ENCODE data around the gene MAP2K3.

Gene MAP2K3

DNA sequence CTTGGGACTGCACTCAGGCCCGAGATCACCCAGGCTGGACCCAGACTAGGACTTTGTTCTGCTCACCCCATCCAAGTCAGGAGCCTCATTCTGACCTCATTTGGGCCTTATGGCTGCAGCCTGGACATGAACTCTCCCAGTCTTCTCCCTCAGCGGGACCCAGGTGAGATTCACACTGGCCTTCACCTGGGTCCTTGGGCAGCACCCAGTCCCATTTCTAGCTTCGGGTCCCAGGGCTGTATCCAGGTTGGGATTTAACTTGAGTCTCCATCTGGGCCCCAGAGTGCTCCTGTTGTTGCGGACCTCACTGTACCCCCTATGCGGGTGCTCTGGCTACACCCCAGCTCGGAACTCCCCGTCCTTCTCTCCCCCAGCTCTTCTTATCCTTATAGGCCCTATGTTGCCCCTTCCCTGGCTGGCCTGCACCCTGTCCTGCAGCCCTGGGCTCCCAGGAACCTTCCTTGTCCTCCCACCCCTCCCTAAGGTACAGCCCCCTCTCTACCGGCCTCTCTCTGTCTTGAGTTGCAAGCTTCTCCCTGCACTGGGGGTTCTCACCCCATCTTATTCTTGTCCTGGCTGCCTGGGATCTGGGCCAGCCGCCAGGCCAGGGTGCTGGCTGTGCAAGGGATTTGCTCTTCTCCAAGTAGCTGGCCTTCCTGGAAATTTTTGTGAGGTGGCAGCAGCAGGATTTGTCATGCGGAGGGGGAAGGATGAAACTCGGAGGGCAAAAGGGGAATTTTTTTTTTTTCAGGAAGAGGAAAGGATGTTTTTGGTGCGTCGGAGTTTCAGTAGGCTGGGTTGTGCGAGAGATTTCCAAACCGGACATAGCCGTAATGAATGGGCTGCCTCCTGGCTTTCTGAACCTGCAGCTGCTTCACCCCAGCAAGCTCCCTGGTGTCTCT, 904 bp downstream of the MAP2K3 start:
- no peak for DNase-seq

DNA sequence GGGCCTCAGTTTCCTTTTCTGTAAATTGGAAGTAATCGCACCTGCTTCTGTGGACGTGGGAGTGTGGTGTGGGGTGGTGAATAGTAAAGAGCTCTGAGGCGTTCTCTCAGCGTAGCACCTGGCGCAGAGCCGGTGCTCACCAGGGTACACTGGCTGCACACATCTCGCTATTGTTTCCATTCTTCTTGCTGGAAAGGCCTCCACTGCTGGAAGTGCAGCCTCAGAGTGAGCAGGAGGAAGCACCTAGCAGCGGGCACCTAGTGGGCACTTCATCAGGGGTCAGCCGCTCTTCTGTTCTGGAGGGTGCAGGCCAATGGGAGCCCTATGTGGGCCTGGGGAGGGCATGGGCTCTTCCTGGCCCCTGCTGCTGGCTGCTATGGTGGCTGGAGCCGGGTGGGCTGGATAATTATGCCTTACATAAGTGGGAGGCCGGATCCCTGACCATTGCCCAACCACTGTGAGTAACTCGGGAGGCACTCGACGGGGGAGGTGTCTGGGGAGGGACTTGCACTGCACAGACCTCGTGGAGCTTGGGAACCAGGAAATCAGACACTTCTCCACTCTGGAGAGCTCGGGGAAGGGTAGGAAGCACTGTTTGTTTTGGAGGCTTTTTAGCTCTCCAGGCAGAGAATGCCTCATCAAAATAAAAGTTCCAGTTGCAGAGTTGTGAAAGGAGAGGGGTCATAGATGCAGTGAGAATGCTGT, 1.7 kb downstream of the MAP2K3 start:
- no peak for DNase-seq

DNA sequence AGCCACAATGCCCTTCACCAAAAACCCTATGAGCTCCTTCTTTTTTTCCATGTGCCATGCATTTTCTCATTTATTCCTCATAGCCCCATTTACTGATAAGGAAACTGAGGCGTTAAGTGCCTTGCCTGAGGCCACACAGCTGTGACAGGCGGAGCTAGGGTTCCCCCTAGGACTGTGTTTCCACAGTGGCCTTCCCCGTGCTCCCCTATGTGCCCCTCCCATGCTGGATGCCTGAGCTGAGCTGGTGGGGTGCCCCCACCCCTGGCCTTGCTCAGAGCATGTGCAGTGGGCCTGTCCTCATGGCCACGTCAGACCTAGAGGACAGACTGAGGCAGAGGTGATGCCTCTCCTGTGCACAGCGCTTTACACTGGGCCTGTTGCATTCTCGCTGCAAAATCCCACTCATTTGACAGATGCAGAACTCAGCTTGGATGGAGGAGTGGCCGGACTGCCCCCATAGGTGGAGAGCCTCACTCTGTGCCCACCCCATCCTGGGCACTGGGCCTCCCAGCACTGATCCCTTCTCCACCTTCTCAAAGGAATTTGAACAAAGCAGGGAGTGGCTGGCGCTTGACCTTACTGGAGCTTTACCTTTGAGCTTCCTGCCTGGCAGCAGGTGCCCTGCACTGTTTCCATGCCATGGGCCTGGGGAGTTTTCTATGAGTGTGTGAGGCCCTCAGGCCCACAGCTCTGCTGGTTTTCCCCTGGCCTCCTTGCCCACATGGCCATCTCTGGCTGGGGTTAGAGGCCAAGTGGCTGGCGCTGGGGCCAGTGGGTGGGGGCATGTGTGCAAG, 2.6 kb downstream of the MAP2K3 start:
- DNase-seq = no peak

DNA sequence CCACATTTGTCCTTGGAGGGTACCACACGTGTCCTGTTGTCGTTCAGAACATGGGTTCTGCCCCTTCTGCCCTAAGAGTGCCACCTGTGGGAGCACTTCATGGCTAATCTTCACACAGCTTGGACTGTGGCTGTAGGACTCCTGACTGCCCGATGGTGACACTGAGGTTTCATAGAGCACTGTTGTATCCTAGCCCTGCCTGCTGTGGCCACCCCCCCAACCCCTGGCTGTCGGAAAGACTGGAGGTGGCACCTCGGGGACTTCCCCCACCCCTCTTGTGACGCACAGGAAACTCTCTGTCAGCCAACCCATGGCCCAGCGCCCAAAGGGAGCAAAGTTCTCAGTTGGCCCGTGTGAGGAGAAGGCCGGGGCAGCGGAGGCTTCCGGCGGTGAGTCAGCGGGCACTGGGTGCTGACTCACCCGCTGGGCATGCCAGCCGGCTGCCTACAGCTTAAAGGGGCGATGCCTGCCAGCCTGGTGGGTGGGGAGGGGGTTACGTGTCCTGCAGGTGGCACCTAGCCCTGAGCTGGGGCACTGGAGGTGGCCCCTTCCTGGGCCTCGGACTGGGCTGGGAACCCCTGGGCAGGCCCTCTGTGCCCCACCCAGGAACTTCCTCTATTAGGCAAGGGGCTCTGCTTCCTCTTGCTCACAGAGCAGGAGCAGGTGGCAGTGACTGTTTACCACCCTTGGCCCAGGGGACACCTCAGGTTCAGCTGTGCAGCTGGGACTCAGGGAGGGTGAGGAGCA, 3.4 kb downstream of the MAP2K3 start:
- peak; percentile 76 for DNase-seq

DNA sequence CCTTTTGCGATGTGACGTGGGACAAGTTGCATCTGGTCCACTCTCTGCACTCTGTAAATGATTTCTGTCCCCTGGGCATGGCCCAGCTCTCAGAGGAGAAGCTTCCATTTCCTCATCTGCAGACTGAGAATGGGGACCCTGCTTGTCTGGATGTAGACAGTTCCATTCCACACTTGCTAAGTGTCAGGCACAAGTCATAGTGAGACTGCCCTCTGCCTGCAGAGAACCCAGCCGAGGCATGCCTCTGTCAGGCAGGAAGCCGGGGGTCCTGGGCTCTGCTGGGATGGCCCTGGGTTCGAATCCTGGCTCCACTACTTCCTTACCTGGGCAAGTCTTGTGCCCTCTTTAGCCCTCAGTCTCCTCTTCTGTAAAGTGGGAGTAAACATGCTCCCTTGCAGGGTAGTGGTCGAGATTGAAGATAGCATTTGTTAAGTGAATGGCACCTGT, 4.1 kb downstream of the MAP2K3 start:
- DNase-seq = peak; percentile 38

DNA sequence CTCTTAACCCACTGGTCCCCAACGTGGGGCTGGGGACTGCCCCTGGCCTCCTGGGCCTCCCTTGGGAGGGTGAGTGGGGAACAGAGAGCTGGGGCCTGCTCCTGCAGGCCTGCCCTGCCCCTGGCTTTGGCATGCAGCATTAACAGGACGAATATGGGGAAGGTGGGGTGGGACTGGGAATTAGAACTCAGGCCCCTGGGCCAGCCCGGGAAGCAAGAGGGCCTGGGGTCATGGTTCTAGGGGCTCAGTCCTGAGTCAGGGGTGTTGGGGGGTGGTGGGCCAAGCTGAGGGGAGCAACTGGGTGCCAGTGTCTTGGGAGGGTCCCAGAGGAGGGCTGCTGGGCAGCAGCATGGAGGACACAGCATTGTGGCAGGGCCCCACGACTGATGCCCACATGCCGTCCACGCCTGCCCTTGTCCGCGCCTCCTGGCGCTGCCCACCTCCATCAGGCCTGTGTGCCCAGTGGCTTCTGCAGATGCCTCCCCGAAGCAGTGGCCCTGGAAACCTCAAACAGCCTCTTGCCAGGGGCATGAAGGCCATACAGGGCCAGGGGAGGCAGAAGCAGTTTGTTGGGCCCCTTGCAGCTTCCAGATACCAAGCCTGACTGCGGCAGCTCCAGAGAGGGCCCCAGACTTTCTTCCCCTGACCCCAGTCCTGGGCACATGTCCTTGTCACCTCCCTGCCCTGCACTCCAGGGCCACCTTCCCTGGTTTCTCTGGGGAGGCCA, 4.8 kb downstream of the MAP2K3 start:
- DNase-seq = no peak

DNA sequence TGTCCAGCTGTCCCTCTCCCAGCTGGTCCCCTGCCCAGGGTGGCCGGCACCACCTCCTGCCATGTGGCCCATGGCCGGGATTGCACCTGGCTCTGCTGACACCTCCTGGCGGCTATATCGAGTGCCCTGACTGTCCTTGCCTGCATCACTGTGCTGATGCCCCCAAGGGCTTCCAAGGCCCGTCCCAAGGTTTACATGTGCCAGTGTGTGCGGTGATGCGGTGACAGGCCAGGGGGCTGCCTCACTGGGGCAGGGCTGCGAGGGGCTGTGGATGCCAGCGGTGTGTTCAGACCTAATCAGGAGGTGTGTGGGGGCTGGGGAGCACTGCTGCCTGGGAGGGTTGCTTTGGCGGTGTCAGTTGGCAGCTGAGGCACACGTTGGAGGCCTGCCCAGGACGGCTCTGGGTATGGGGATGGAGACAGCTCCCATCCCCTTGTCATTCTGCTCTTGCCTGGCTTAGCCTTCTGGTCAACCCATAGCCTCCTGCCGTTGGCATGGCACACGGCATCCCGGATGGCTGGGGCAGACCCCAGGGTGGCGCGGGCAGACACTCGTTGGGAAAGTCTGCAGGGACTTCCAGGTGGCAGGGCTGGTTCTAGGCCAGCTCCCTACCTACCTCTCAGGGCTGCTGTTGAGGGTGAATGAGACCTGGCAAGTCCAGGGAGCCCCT, 5.5 kb downstream of the MAP2K3 start:
- no peak for DNase-seq

DNA sequence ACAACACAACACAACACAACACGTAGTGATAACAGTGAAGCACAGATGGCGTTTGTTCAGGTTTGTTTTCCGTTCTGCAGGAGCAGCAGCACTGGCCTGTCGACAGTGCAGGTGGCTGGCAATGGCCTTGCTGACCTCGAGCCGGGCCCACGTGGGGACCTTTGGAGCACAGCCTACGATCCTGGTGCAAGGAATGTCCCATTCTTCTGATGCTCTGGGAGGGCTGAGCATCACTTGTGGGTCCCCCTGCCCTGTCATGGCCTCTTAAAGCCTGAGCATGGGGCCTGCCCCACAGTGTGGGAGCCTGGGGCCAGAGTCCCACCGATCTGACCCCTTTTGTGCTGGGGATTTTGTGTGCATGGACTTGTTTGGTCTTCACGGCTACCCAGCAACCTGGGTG, 6.8 kb downstream of the MAP2K3 start:
- no peak for DNase-seq

DNA sequence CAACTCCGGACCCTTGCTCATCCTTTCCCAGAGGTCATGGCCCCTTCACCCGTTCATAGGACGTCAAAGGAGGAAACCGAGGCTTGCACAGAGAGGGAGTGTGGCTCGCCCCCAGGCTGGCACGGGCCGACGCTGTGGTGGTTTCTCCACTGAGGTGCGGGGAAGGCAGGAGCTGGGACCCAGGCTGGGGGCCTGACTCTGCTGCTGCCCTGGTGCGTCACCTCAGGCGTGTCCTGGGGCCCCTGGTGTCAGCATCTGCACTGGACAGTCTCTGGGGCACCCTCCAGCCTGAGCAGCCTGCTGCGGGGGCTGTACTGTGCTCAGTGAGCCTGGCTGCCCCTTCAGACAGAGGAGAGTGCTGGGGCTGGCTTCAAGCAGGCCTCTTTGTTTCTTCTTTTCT, 7.4 kb downstream of the MAP2K3 start:
- DNase-seq = no peak

DNA sequence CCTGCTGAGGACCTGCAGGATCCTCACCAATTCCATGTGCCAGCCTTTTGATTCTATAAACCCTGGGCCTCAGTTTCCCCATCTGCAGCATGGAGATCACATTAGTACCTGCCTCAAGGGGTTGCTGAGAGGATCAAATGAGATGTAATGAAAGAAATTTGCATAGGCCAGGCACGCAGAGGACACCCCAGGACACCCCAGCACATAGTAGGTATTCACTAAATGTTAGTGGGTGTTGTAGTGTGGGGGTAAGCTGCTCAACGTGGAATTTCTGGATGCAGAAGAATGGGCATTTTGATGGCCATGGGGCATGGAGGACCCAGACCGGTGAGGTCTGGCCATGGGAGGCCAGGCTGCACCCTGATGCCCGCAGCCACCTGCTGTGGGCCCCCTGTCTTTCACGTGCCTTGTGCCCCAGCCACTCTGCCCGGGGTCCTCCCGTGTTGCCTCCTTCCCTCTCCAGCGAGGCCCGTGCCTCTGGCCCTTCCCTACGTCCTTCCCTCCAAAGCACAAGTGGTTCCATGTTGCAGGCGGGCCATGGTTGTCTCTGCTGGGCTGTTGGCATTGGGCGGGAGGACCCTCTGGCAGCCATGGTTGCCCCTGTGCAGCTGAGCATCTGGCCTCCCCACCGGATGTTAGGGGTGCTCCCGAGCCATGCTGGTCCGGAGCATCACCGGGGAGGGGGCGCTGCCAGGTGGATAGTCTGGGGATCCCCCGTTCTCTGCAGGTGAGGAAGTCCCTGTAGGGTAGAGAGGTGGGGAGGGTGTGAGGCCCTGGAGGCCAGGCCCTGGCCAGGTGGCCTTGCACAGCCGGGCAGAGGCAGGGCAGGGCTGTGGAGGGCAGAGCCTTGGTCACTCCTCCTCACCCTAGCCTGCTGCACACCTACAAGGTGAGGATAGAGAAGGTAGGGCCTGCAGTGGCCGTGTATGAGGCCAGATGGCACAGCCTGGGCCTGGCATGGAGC, 8.6 kb downstream of the MAP2K3 start:
- no peak for DNase-seq

DNA sequence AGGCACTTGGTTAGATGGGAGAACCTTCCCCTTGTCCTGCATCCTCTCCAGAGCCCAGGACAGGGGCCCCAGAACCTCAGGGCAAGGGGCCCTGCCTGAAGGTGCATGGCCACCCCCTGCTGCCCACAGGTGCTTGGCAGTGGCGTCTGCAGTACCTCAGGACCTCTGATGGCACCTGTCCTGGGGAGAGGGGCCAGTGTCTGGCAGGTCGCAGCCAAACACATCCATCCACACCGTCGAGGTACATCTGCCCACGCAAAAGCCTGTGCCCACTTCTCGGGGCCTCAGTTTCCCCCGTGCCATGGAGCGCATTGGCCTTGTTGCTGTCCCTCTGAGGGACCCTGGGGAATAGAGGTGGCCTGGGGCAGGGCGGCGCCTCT, 9.3 kb downstream of the MAP2K3 start:
- DNase-seq = no peak

DNA sequence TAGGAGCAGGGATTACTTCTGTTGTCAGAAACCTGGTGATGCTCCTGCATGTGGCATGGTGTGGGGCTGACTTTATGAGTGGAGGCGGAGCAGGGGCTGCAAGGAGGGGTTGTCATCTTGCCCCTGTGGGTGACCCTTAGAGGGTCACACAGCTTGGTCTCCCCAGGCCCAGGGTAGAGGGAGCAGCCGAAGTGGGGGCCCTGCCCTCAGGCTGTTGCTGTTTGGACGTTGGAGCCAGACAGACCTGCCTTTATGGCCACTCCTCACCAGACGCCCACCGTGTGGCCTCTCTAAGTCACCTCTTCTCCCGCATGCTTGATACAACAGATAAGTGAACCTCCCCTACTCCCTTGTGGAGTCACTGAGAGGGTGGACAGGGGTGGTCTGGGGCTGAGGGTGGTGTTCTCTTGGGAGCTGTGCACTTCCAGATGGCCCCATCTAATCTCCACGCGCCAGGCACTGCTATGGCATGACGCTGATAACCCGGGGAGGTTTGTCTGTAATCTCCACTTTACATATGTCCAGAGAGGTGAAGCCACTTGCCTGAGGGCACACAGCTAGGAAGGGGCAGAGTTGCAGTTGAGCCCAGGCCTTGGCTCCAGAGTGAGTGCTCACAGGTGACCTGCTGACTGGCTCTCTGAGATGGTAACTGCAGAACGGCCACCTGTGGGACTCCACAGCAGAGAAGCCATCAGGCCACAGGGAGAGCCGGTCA, 10.0 kb downstream of the MAP2K3 start:
- DNase-seq = no peak

DNA sequence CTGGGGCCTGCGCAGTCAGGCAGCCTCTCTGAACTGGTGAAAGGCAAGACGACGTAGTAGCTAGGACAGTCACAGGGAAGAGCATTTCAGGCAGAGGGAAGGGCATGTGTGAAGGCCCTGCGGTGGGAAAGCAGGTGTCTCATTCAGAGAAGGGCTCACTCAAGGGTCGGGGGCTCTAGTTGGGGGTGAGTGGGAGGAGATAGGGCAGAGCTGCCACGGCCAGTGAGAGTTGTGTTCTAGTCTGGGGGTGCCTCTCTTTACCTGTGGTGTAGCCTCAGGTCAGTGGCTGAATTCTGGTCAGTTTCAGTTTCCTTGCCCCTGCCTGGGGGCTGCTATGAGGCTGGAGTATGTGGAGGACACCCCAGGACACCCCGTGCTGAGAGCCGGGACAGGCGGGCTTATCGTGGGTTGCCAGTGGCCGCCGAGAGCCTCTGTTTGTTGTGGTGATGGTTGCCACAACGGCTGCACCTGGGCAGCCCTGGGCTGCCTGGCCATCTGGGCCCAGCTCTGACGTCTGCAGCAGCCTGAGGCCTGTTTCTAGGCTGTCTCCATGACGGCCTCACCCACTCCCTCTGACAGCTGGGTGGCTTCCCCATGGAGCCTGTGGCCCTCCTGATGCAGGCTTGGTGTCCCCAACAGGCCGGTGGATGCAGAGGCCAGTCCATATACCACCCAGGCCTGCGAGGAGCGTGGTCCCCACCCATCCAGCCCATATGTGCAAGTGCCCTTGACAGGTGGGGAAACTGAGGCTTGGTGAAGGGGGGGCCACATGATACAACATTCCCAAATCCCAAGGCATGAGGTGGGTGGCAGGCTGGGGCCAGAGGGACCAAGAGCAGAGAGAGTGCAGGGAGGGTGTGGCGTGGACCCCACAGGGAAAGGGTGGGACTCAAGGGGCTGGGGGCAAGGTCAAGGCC, 10.8 kb downstream of the MAP2K3 start:
- DNase-seq = no peak

DNA sequence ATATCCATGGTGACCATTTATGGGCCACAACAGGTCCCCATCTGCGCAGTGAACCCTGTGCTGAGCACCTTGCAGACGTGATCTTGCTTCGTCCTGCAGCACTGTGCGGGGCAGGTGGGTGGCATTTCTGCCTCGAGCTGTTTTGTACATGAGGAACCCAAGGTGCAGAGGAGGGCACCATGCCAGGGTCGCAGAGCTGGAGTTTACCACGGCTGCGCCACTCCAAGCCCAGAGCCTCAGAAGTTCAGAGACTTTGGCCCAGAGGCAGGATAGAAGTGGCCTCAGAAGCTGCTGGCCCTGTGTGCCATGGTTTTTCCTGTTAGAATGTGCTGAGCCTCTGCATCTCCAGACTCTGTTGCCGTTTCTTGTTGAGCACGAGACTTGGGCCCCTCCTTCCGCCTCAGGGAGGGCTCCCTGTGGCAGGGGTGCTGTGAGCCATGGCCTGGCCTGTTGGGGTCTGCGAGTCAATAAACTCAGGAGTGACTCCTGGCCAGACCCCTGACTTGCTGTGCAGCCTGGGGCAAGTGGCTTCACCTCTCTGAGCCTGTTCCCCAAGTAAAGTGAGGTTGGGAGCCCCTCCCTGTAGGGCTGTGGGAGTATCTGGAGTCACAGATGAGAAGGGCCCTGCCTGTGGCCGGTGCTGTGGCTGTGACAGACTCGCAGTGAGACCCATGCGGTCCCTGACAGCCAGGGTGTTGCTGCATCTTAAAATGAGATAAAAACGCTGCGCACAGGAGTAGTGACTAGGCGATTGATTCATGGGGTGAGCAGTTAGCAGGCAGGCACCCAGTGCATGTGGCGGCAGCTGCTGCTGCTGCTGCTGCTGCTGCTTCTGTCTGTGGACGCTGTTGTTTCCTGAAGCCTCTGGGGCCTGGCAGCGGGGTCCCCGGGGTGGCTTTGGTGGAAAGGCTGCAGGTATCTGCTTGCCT, 11.8 kb downstream of the MAP2K3 start:
- no peak for DNase-seq

DNA sequence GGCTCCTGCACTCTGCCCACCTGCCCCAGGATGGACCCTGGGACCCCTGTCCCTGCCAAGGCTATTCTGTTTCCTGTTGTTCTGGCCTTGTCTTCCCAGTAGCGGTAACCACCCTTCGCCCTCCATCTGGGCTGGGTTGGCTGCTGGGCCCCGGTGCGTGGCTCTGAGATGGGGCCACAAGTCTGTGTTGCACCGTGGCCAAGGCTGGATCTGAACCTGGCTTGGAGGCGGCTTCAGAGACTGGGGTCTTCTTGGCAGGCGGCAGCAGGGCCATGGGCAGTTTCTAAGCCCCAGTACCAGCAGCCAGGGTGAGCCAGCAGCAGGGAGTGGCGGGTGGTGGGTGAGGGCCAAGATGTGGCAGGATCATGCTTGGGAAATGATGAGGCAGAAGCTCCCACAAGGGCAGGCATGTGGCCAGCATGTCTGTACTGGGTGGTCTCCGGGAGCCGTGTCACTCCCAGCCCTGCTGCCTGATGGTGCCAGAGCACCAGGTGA, 12.6 kb downstream of the MAP2K3 start:
- no peak for DNase-seq

DNA sequence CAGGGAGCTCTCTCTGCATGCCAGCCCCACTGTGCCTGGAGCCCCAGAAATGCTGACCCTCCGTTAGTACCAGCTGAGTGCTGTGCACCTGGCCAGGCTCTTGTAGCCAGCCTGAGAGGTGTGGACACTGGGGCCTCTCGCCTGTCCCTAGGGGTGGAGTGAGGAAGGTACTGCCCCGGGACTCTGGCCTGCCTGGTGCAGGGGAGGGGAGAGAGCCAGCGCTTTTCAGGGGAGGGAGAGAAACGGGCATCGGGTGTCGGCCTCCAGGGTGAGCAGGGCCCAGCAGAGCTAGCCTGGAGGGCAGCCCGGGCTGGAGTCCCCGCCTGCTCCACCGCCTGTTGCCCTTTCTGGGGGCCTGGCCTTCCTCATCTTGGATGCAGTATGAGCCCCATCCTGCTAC, 13.1 kb downstream of the MAP2K3 start:
- DNase-seq = no peak

All from NCI-H1436 (cell line).